NT2/D1 (cell line): ENCODE measurements around the gene RUNX2.

Experiments
- DNase-seq: peaks from one replicate; pipeline ENCODE4 v3.0.0-alpha.2; 2011; ENCODE audit warnings: low read depth, low spot score
- H3K27me3 ChIP-seq: 2 replicates; pipeline ENCODE4 v1.6.0; 2011; ENCODE audit warnings: mild to moderate bottlenecking; ENCODE audit not compliant: insufficient read length, insufficient read depth
- H3K36me3 ChIP-seq: 2 replicates; pipeline ENCODE4 v1.6.1; 2011; ENCODE audit warnings: mild to moderate bottlenecking, low read length, mixed read lengths; ENCODE audit not compliant: insufficient read depth, insufficient read length
- H3K4me1 ChIP-seq: 2 replicates; pipeline ENCODE4 v1.5.1; 2011; ENCODE audit not compliant: insufficient read depth, insufficient read length
- H3K4me3 ChIP-seq: 2 replicates; pipeline ENCODE4 v1.5.1; 2011; ENCODE audit warnings: low read depth; ENCODE audit not compliant: insufficient read length
- H3K9ac ChIP-seq: 2 replicates; pipeline ENCODE4 v1.6.0; 2011; ENCODE audit warnings: low read depth; ENCODE audit not compliant: insufficient read length
- H3K9me3 ChIP-seq: 2 replicates; pipeline ENCODE4 v1.5.1; 2011; ENCODE audit warnings: mild to moderate bottlenecking, low read length; ENCODE audit not compliant: insufficient read depth
- SUZ12 ChIP-seq: IDR thresholded peaks from 2 replicates; pipeline ENCODE4 v1.6.1; 2011; ENCODE audit not compliant: insufficient read length, insufficient read depth; ENCODE audit errors: extremely low read depth
- YY1 ChIP-seq: IDR thresholded peaks from 2 replicates; pipeline ENCODE4 v1.6.1; 2011; ENCODE audit not compliant: insufficient read length, insufficient read depth
- ZNF274 ChIP-seq: IDR thresholded peaks from 2 replicates; pipeline ENCODE4 v1.6.1; 2011; ENCODE audit warnings: mild to moderate bottlenecking, low read depth, low read length

Gene RUNX2

GRCh38 chr6:45648262-45648620 lies 320.1 kb downstream of the RUNX2 start:
- H3K4me1 ChIP-seq, result peaks cover 2% of the 10 kb centered on the region
- H3K9me3 ChIP-seq, result no peaks in the 10 kb centered on the region
- no peak overlapping the region for H3K4me3 ChIP-seq
- no peak for DNase-seq
- H3K27me3 ChIP-seq, result peaks cover 5% of the 10 kb centered on the region
- H3K9ac ChIP-seq, result no peak overlapping the region
- H3K36me3 ChIP-seq, result no peaks in the 10 kb centered on the region
- no peak for TF ChIP-seq YY1
- TF ChIP-seq SUZ12, result no peak
- TF ChIP-seq ZNF274, result no peak

DNA sequence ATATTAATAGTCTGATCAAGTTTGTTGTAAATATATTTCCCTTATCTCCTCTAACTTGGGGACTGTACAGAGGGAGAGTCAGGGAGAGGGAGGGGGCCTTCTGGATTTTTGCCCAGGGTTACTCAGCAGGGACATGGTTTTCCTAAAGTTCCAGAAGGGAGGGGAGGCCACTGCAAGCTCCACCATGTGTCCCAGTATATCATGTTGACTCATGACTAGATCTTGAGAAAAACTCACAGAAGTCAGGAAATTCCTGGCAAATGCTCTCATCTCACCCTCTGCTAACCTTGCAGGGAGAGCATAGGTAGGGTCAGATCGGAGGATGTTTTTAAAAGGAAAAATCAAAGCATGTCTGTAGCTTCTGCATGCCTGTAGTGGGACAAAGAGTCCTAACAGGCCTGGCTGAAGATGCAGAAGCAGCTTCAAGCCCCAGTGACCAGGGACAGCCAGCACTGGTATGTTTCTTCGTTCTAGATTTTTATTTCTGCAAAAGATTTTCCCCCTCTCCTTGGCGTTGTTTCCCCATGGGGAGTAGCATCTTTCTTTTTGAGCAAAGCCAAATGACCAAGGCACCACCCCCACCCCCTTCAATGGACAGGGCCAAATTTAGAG lies 322.5 kb downstream of the RUNX2 start:
- Histone ChIP-seq H3K9ac (no peak overlapping the region), H3K36me3 (no peaks in the 10 kb centered on the region), H3K4me3 (no peak overlapping the region), H3K9me3 (no peaks in the 10 kb centered on the region), H3K27me3 (no peaks in the 10 kb centered on the region), H3K4me1 (no peaks in the 10 kb centered on the region)
- no peak for DNase-seq
- TF ChIP-seq YY1 (no peak), ZNF274 (no peak), SUZ12 (no peak)

DNA sequence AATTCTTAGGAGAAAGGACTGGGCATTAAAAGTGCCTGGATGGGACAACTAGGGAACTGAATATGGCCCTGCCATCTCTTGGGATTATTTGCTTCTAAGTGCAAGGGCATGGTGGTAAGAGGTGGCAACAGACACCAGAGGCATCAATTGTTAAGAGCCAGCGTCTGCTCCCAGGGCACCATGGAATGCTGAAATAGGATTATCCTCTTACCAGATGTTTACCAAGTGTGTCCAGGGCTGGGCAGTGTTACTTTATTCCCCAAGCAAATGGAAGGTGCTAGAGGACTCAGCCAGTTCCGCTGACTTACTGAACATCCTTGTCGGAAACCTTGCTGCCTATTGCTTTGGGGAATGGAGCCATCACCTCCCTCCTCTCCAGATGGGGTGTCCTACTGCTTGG lies 323.2 kb downstream of the RUNX2 start:
- Histone ChIP-seq H3K9ac (no peak overlapping the region), H3K9me3 (no peaks in the 10 kb centered on the region), H3K36me3 (no peaks in the 10 kb centered on the region), H3K4me1 (no peaks in the 10 kb centered on the region), H3K4me3 (no peak overlapping the region), H3K27me3 (no peaks in the 10 kb centered on the region)
- DNase-seq, result no peak
- TF ChIP-seq YY1, result no peak
- TF ChIP-seq ZNF274, result no peak
- no peak for TF ChIP-seq SUZ12

DNA sequence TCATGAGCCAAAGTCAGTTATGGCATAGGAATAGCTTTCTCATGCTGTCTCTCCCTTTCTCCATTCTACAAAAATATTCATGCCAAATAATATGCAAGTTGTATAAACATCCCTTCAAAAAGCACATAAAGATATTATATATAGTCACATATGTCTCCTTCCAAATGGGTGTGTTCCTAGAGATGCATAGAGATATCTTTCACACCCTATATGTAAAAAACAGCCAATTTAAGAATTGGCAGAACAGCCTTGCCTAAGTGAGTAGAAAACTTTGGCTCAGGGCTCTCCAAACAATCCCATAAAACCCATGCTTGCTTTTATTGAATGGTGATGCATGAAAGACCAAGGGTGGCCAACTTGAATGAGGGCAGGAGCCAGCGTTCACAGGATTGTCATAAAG lies 324.3 kb downstream of the RUNX2 start:
- H3K4me3 ChIP-seq, result no peak overlapping the region
- no peak overlapping the region for H3K9ac ChIP-seq
- no peaks in the 10 kb centered on the region for H3K4me1 ChIP-seq
- TF ChIP-seq YY1 (no peak), SUZ12 (no peak), ZNF274 (no peak)
- H3K9me3 ChIP-seq, result no peaks in the 10 kb centered on the region
- DNase-seq, result no peak
- H3K27me3 ChIP-seq, result no peaks in the 10 kb centered on the region
- no peaks in the 10 kb centered on the region for H3K36me3 ChIP-seq

DNA sequence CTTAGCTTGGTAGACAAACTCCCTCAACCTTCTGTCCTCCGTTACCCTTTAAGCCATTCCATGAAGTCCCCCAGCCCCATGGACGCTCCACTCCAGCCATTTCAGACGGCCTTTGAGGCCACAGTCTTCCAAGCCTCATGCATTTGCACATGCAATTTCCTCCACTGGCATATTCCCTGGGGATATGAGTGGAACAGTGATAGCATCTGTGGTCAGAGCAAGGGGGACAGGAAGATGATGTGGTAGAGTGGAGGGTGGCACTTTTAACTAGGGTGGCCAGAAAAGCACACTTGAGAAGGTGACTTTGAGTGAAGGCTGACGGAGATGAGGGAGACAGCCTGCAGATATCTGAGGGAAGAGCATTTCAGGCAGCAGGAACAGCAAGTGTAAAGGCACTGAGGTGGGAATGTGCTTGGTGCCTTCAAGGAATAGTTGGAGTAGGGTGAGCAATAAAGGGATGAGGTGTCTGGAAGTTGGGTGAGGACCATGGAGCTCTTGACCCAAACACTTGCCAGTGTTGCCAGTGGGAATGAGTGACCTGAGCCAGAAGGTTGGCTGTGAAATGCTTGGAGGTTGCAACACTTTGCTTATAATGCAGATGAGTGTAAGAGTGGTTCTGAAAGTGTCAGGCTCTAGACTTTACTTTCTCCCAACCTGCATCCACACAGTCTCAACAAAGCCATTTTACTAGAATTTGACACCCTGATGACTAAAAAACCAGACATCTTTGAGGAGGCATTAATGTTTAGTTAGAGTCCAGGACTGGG lies 325.2 kb downstream of the RUNX2 start:
- H3K36me3 ChIP-seq, result no peaks in the 10 kb centered on the region
- no peaks in the 10 kb centered on the region for H3K4me1 ChIP-seq
- H3K4me3 ChIP-seq, result no peak overlapping the region
- H3K9me3 ChIP-seq, result no peaks in the 10 kb centered on the region
- H3K27me3 ChIP-seq, result no peaks in the 10 kb centered on the region
- no peak for DNase-seq
- H3K9ac ChIP-seq, result no peak overlapping the region
- TF ChIP-seq YY1 (no peak), ZNF274 (no peak), SUZ12 (no peak)

- H3K9me3 ChIP-seq, result no peaks in the 10 kb centered on the region
- H3K9ac ChIP-seq, result no peak overlapping the region
- TF ChIP-seq ZNF274, result no peak
- no peak for TF ChIP-seq SUZ12
- TF ChIP-seq YY1, result no peak
- DNase-seq, result no peak
- no peaks in the 10 kb centered on the region for H3K4me1 ChIP-seq
- H3K36me3 ChIP-seq, result no peaks in the 10 kb centered on the region
- no peak overlapping the region for H3K4me3 ChIP-seq
- H3K27me3 ChIP-seq, result no peaks in the 10 kb centered on the region
Measured at GRCh38 chr6:45654673-45655072, 326.5 kb downstream of the RUNX2 start.

DNA sequence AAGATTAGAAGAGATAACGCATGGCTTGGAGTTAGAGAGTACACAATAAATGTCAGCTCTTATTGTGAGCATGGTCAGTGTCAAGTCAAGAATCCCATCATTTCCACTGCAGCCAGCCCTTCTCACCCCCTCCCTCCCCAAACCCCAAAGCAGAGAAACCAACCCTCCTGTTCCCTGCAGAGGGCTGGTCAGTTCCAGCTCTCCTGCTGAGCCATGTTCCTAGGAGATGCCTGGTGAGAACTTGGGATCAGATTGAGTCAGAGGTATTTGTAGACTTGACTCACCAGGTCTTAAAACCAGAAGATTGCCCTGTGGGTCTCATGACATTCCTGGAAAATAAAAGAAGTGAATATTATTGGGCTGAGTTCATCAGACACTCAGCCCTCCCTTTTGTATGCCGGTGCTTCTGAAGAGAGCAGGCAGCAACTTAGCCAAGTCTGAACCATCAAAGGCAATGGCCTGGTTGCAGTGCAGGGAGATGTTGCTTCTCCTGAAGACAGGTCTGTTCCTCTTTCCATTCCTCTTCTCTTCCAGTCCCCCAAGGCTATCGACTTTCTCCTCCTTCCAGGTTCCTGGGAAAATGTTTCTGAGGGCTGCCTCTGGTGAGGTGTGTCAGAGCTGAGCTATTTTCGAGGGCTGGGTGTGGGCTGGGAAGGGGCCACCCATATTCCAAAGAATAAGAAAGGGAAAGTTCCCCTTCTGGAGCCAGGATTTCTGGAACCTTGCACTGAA lies 327.8 kb downstream of the RUNX2 start:
- Histone ChIP-seq H3K9ac (no peak overlapping the region), H3K9me3 (no peaks in the 10 kb centered on the region), H3K36me3 (no peaks in the 10 kb centered on the region), H3K4me1 (no peaks in the 10 kb centered on the region), H3K27me3 (no peaks in the 10 kb centered on the region), H3K4me3 (no peak overlapping the region)
- TF ChIP-seq ZNF274 (no peak), SUZ12 (no peak), YY1 (no peak)
- DNase-seq, result no peak
